OCI-LY7 (cell line): ENCODE data around the gene PHKA2.

Experiments used
- EZH2phosphoT487 ChIP-seq: fragments of 200-600 bp; sonication (generic); IDR thresholded peaks from 2 replicates; pipeline ENCODE4 v1.6.1; 2018; ENCODE audit warnings: low read depth, borderline replicate concordance, mild to moderate bottlenecking, mixed run types, antibody characterized with exemption, low read length, moderate library complexity, mixed read lengths
- TF ChIP-seq, protein P1 (sequence below): fragments of 200-600 bp; sonication (generic); conservative IDR thresholded peaks from 2 replicates; pipeline ENCODE4 v1.5.1; 2014; ENCODE audit warnings: mild to moderate bottlenecking, antibody characterized with exemption, low read length, moderate library complexity, mixed read lengths

DNA sequence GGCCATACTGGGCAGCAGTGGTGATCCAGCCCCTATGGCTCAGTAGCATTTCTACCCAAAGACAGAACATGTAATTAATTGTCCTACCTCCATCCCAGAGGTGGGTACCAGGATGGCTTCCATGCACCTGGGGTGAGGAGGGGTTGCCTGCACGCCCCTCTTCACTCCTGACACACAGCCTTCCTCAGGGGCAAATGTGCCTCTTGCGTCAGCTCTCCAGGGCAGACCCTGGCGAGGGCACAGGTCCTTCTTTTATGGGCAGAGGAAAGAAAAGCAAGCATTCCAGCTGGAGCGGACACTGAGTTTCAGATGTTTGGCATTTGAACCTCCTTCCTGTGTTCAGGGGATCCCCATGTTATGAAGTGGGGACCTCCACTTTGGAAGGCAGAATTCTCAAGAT, 95.6 kb downstream of the PHKA2 start:
- TF ChIP-seq, protein P1, sequence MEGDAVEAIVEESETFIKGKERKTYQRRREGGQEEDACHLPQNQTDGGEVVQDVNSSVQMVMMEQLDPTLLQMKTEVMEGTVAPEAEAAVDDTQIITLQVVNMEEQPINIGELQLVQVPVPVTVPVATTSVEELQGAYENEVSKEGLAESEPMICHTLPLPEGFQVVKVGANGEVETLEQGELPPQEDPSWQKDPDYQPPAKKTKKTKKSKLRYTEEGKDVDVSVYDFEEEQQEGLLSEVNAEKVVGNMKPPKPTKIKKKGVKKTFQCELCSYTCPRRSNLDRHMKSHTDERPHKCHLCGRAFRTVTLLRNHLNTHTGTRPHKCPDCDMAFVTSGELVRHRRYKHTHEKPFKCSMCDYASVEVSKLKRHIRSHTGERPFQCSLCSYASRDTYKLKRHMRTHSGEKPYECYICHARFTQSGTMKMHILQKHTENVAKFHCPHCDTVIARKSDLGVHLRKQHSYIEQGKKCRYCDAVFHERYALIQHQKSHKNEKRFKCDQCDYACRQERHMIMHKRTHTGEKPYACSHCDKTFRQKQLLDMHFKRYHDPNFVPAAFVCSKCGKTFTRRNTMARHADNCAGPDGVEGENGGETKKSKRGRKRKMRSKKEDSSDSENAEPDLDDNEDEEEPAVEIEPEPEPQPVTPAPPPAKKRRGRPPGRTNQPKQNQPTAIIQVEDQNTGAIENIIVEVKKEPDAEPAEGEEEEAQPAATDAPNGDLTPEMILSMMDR, result no peak
- TF ChIP-seq EZH2phosphoT487, result no peak
